NCI-H1436 treated with DMSO at 0.1 percent for 48 hours (cell line): ENCODE measurements around the gene NPBWR2.
"Not testable (repeated sequence)": the region's sequence is repeated elsewhere in the genome, so short reads cannot be mapped to it uniquely, and the experiment has no call there.

Experiments
- DNase-seq: peaks from one replicate; lab custom pipeline; 2025; lab: John Stamatoyannopoulos, UW

Gene NPBWR2

DNA sequence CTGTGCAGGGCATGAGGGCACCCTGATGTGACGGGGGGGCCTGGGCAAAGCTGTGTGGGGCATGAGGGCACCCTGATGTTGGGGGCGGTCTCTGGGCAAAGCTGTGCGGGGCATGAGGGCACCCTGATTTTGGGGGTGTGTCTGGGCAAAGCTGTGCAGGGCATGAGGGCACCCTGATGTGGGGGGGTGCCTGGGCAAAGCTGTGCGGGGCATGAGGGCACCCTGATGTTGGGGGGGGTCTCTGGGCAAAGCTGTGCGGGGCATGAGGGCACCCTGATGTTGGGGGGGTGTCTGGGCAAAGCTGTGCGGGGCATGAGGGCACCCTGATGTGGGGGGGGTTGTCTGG lies 10.0 kb upstream of the NPBWR2 start:
- DNase-seq = not testable (repeated sequence)

DNA sequence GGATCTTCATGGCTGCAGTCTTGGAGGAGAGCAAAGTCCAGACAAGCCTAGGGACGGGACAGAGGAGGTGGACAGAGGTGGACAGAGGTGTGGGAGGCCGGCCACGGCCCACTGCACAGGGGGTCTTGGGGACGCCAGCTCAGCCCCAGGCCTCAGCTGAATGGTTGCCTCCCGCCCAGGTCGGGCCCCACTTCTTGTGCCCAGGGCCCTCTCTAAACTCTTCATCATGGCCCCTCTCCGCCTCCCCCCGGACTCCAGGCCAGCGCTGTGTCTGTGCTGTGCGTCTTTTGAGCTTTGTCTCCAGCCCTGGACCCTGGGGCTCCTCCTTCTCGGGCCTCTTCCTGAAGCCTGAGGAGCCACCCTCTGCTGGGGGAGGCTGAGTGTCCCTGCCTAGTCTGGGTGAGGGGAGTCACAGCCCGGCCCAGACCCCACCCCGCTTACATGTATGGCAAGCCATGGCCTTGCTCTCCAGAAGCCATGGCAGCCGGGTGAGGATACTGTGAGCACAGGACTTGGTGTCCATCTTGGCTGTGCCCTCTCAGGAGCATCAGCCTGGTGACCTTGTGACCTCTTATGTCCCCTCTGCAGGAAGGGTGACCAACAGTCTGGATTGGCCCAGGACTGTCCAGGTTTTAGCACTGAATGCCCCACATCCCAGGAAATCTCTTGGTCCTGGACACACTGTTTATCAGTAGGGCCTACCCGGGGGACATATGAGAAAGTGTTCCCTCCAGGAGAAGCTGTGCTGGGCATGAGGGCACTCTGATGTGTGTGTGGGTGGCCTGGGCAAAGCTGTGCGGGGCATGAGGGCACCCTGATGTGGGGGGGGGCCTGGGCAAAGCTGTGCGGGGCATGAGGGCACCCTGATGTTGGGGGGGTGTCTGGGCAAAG lies 9.4 kb upstream of the NPBWR2 start:
- no peak for DNase-seq

GRCh38 chr20:64116016-64116415 lies 8.7 kb upstream of the NPBWR2 start:
- no peak for DNase-seq

DNA sequence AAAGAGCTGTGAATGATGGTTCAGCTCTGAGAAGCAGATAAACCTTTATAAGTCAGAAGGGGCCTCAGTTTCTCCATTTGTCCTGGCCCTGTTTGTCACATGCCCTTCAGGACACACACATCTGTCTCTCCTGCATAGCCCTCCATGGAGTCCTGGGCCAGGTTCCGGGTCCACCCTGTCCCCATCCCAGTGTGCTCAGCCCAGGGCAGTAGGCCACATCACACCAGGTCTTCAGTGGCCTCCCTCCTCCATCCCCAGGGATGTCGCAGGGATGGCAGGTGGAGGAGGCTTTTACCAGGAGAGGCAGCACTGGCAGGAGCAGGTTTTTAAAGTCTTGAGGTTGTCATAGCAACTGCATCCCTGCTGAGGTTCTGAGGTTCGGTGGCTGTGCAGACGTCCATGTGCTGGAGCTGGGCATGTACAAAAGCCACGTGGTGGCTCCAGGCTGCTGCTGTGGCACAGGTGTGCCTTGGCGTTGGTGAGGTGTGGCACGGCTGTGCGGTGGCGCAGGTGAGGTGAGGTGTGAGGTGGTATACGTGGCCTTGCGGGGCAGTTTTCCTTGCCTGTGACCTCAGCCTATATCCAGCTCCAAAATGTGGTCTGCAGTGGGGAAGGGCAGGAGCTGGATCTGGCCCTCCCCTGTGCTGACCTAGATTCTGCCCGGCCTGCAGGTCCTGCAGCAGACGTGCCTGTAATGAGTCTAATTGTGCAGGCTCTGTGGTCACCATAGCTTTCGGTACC lies 8.0 kb upstream of the NPBWR2 start:
- no peak for DNase-seq

- DNase-seq = no peak
Observed at GRCh38 chr20:64114356-64114971, 7.1 kb upstream of the NPBWR2 start.

DNA sequence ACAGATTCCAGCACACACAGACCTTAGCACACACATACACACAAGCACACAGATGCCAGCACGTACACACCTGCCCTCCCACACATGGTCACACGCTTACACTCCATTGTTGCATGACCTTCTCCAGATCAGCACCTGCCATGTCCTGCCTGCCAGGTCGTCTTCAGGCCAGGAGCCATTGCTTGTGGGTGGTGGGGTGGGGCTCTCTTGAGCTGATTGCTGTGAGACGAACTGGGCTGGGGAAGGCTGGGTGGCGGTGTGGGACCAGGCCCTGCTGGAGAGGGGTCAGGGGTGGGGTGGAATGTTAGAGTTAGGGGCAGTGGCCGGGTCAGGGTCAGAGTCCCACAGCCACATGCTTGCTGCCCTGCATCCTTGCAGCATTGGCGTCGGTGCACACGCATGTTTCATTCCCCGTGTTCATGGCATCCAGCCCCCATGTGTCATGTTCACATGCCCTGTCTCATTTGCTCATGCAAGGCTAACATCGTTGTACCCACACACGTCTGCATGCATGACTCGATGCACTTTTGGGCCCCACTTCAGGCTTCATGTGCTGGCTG lies 6.5 kb upstream of the NPBWR2 start:
- DNase-seq = no peak

GRCh38 chr20:64113444-64113775 lies 6.0 kb upstream of the NPBWR2 start:
- no peak for DNase-seq

DNA sequence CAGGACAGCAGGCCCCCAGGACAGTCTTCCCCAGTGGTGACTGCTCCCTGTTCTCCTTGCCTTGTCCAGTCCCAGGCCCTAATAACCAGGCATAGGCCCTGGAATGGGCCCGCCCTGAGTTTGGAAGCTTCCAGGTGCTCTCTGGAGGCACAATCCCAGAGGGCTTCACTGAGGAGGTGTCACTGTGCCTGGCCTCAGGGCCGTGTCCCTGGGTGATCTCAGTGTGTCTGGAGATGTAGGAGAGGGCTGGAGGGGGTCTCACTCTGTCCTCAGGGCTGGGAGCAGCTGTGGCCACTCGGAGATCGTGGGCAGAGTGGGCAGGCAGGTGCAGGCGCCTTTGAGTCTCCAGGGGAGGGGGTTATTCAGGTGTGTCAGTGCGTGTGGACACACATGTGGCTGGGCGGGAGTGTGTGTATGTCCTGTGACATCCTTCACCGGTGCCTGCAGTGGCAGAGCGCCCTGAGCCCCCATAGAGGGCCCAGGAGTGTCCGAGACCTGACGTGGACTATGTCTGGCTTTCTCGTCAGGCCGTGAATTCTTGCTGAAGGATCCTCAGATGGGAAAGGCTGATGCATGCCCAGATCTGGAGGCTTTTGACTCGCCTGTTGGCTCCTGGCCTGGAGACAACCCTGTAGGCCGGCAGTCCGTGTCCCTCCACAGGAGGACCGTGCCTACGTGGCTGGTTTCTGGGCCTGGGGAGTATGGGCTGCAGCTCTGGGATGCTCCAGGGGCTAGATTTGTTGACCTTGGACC lies 5.5 kb upstream of the NPBWR2 start:
- DNase-seq = no peak

GRCh38 chr20:64111841-64112641 lies 4.7 kb upstream of the NPBWR2 start:
- no peak for DNase-seq

DNA sequence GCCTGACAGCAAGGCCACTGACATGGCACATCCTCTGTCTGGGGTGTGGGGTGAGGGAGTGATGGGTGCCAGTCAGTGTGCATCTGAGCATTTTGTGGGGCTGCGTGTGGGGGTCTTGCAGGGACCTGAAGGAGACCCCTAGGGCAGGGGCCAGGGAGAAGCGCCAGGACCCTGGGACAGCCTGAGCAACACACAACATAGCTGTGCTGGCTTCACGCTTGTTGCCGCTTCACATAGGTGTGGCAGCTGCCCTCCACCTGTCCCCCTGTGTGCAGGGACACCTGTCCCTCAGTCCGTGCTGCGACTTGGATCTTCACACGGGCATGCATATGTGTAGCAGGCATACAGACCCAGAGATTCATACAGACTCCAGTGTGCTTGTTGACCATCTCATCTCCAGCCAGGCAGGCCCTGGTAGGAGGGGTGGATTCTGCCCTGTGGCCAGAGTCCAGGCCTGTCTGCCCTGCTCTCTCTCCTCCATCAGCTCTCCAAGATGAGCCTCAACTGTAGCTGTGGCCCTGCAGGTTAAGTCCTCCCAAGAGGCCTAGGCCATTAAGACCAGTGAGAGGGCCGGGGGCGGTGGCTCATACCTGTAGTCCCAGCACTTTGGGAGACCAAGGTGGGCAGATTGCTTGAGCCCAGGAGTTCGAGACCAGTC lies 3.2 kb upstream of the NPBWR2 start:
- DNase-seq = no peak

- no peak for DNase-seq
Observed at GRCh38 chr20:64109831-64110391, 2.5 kb upstream of the NPBWR2 start.

DNA sequence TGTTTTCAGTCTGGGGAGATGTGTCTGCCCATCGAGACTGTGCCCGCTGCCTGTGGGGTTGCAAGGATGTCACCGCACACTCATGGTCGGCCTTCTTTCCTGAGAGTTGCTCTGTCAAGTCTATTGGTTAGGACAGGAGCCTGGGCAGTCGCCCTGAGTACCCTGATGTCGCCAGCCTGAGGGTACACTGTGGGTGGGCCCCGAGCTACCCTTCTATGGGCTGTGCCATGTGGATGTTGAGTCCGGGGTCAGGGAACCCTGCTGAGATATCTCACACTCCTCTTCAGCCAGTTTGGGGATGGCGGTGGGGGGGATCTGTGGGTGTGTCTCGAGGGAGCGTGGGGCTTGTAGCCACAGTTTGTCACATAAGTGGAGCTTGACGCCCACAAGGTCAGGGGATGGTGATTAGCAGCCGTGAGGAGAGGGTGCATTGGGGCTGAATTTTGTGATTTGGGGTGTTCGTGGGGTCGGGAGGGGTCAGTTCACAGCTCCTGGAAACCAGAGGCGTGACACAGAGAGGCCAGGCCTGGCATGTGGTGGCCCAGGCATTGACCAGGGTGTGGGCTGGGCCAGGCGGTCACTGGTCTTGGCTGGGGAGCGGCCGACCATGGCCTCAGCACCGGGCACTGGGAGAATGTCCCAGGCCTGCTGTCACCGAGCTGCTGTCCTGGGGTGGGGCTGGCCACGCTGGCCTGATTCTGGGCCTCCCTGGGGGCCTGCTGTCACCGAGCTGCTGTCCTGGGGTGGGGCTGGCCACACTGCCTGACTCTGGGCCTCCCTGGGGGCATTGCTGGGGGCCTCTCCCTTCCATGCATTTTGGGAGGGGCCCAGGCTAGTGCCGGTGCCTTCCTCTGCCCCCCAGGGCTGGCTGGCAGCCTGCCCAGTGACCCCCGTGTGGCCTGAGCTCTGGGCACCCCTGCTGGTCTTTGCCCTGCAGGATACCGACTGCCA lies 1.6 kb upstream of the NPBWR2 start:
- DNase-seq = no peak

GRCh38 chr20:64107736-64108457 lies 532 bp upstream of the NPBWR2 start:
- DNase-seq = no peak

DNA sequence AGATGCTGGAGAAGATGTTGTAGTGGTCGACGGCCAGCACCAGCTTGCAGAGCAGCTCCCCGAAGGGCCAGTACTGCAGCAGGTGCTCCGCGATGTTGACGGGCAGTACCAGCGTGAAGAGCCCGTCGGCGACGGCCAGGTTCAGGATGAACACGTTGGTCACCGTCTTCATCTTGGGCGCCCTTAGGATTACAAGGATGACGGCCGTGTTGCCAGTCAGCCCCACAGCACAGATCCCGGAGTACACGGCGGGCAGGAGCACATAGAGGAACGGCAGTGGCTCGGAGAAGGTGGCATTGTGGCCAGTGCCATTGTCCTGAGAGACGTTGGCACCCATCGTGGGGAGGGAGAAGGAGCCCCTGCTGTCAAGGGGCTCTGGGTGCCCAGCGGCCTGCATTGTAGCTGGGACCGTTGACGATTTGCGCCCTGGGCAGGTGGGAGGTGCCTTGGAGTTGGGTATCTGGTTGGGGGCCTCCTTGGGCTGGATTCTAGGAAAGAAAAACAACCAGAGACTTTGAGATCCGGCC lies 867 bp downstream of the NPBWR2 start:
- no peak for DNase-seq

DNA sequence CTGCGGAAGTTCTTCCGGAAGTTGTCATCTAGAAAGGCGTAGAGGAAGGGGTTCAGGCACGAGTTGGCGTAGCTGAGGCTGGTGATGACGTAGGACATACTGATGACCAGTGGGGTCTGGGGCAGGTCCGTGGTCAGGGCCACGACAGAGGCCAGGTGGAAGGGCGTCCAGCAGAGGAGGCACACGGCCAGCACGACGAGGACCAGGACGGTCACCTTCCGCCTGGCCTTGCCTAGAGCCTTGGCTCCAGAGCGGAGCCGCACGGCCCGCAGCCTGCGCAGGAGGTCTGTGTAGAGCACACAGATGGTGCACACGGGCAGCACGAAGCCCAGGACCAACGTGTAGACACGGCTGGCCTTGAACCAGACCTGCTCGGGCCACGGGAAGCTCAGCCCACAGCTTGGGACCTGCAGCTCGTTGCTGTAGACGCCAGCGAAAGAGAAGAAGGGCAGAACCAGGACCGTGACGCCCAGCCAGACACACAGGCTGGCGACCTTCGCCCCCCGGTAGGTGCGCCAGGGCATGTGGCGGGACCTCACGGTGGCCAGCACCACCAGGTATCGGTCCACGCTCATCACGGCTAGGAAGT lies 1.4 kb downstream of the NPBWR2 start:
- no peak for DNase-seq

- no peak for DNase-seq
Observed at GRCh38 chr20:64104667-64105451, 2.5 kb downstream of the NPBWR2 start.
